HTERT RPE-1 (cell line): ENCODE data around the gene CCDC136.

Source experiments
- in situ Hi-C: fragments of 300-500 bp; cut with MboI; formaldehyde crosslinking; loops from 4 replicates; pipeline ENCODE4 v1.14.3; 2020; ENCODE audit warnings: low sequenced_read_pairs

CCDC136 gene

GRCh38 chr7:128804484-128804883 is 12.7 kb downstream of the CCDC136 start:
- in situ Hi-C loops = no loop called here

- in situ Hi-C loops = no loop called here
Measured at GRCh38 chr7:128805225-128805624, 13.5 kb downstream of the CCDC136 start.

GRCh38 chr7:128807191-128807590 is 15.4 kb downstream of the CCDC136 start:
- in situ Hi-C loops = no loop called here

GRCh38 chr7:128809363-128809762 is 17.6 kb downstream of the CCDC136 start:
- in situ Hi-C loops = no loop called here

GRCh38 chr7:128810473-128810872 is 18.7 kb downstream of the CCDC136 start:
- in situ Hi-C loops = no loop called here

- in situ Hi-C loops = no loop called here
Measured at GRCh38 chr7:128810997-128811396, 19.2 kb downstream of the CCDC136 start.

GRCh38 chr7:128811631-128812430 is 20.1 kb downstream of the CCDC136 start:
- in situ Hi-C loops = no loop called here

- in situ Hi-C loops = no loop called here
Measured at GRCh38 chr7:128812514-128813168, 20.9 kb downstream of the CCDC136 start.

GRCh38 chr7:128814499-128814898 is 22.7 kb downstream of the CCDC136 start:
- in situ Hi-C loops = no loop called here

- in situ Hi-C loops = no loop called here
Measured at GRCh38 chr7:128815289-128815942, 23.6 kb downstream of the CCDC136 start.

GRCh38 chr7:128818694-128819093 is 26.9 kb downstream of the CCDC136 start:
- in situ Hi-C loops = no loop called here

- in situ Hi-C loops = no loop called here
Measured at GRCh38 chr7:128821724-128822123, 30.0 kb downstream of the CCDC136 start.

- in situ Hi-C loops = no loop called here
Measured at GRCh38 chr7:128826512-128826911, 34.7 kb downstream of the CCDC136 start.

GRCh38 chr7:128826916-128827247 is 35.1 kb downstream of the CCDC136 start:
- in situ Hi-C loops = no loop called here

- in situ Hi-C loops = no loop called here
Measured at GRCh38 chr7:128827248-128827958, 35.6 kb downstream of the CCDC136 start.

- in situ Hi-C loops = no loop called here
Measured at GRCh38 chr7:128827971-128828711, 36.4 kb downstream of the CCDC136 start.

- in situ Hi-C loops = no loop called here
Measured at GRCh38 chr7:128829391-128830166, 37.8 kb downstream of the CCDC136 start.

- in situ Hi-C loops = no loop called here
Measured at GRCh38 chr7:128830231-128831177, 38.7 kb downstream of the CCDC136 start, which contains the start of gene FLNC. Gene FLNC, plus strand, starts transcription at chr7:128830406. Its CDS starts 232 bp downstream, at chr7:128830638.
